ENCODE results near the gene AP1S1.
"Not testable (repeated sequence)": the region's sequence is repeated elsewhere in the genome, so short reads cannot be mapped to it uniquely, and the experiment has no call there.

Gene AP1S1

DNA sequence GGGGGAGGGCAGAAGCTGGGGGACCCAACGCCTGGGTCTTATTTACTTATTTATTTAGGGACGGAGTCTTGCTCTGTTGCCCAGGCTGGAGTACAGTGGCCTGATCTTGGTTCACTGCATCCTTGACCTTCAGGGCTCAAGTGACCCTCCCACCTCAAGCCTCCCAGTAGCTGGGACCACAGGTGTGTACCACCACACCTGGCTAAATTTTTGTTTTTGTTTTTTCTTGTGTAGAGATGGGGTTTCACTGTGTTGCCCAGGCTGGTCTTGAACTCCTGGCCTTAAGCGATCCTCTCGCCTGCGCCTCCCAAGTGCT is 48.3 kb downstream of the AP1S1 start:
- no peak for DNase-seq

DNA sequence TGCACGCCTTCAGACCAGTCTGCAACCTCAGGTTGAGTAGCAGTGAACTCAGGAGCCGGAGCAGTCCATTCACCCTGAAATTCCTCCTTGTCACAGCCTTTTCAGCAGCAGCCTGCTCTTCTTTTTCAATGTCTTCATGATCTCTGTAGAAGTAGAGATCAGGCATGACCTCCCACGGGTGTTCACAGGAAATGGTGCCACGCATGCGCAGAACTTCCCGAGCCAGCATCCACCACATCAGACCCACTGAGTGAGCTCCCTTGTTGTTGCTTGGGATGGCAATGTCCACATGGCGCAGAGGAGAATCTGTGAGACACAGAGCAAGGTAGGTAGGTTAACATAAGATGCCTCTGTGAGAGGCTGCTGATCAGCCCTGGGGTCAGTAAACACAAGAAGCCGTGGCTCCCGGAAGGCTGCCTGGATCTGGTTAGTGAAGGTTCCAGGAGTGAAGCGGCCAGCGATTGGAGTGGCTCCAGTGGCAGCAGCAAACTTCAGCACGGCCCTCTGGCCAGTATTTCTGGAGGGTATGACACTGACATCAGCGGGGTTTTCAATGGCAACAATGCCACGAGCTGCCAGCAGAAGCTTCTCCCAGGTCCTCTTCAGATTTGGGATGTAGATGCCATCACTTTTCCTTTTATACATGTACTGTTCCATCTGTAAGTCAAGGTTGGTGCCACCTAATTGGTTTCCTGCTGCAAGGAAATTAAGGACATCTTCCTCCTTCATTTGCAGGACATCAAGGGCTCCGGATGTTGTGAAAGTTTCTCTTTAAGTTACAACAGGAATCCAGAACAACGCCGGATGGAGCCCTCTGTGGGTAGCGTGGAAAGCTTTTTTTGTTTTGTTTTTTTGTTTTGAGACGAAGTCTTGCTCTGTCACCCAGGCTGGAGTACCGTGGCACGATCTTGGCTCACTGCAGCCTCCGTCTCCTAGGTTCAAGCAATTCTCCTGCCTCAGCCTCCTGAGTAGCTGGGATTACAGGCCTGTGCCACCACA is 49.8 kb downstream of the AP1S1 start:
- not testable (repeated sequence) for DNase-seq

DNA sequence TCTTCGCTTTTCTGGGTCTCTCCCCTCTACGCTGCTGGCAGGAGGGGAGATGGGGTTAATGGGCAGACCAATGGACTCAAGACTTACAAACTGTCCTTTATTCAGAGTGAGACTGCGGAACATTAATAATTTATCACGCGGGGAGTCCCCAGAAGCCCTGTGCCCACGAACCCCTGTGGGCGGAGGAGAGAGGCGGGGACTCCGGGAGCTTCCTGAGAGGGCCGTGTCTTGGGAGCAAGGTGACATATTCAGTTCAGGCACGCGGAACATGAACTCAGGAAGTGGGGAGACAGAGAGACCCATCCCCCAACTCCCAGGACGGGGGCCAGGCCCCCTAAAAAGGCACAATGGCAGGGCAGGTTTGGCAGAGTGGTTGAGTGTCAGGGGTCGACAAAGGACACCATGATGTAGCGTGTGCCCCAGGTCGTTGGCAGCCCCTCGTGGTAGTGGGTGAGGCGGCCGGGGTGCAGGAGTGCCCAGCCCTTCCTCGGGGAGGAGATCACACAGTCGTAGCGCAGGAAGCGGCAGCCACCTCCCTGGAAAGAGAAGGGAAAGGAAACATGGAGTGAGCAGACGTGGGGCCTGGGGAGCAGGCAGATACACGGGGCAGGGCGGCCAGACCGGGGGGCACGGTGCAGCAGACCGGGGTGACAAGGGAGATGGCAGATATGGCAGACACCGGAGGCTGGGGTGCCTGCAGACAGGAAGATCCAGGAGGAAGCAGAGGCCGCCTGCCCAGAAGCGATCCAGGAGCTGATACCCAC is 51.8 kb downstream of the AP1S1 start:
- DNase-seq = no peak

DNA sequence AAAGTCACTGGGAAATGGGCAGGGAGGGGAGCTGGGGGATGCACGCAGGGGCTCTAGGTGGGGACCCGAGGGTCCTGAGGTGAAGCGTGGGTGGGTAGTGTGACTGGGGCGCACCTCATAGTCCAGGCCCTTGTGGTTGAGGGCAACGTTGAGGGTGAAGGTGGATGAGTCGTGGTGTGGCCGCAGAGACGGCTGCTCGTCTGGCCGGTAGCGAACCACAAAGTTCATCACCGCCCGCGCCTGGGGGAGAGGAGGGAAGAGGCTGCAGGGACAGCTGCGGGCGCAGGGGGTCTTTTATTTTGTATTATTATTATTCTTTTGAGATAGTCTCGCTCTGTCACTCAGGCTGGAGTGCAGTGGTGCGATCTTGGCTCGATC is 52.4 kb downstream of the AP1S1 start:
- no peak for DNase-seq

DNA sequence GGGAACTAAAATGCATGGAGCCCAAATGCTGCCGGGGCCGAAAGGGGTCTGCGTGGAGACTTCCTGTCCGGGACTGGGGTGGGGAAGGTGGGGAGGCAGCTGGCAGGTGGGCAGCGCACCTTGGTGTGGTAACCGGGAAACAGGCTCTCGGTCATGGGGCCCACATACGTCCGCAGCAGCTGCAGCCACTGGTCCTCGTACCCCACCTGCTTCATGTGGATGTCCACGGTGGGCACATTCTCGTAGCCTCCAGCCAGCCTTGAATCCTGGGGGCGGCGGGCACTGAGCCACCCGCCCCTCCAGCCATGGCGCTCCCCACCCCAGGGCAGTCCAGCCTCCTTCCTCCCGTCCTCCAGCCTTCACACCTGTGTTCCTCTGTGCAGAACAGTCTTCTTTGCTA is 53.2 kb downstream of the AP1S1 start:
- DNase-seq = no peak

DNA sequence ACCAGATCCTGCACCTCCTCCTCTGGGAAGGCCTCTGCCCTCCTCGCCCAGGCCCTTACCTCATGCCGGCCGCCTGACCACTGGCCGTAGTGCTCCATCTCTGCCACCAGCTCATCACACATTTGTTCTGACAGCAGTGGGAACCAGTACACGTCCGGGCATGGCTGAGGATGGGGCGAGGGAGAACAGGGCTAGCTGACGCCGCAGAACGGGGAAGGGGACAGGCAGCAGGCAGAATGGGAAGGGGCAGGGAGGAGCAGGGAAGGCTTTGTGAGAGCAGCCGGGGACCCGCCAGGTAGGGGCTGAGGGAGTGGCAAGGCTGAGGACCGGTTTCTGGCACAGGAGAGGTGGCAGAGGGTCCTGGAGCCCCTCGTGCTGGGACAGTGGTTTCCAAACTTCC is 54.5 kb downstream of the AP1S1 start:
- DNase-seq = no peak

DNA sequence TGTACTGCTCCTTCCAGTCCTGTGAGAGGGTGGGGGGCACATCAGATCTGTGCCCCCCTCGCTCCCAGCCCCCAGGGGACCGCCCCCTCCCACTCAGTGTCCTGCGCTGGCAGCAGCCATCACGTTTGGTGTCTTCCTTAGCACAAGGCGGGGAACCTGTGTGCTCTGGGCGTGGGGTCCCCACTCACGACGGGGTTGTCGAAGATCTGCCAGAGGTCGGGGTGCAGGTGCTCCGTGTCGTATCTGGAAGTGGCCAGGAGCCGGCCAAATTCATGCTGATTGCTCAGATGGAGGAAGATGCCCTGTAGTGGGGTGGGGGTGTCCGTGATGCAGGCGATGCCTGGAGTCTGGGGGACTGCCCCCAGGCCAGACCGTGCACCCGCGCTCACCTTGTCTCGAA is 55.9 kb downstream of the AP1S1 start:
- no peak for DNase-seq

All from effector CD4-positive, alpha-beta T cell (primary cell).